NCI-H146 treated with DMSO at 0.1 percent for 48 hours (cell line): ENCODE results near the gene C1orf21.

Experiments
- DNase-seq: peaks from one replicate; lab custom pipeline; 2025; ENCODE audit not compliant: unreplicated experiment; lab: John Stamatoyannopoulos, UW

Gene C1orf21

DNA sequence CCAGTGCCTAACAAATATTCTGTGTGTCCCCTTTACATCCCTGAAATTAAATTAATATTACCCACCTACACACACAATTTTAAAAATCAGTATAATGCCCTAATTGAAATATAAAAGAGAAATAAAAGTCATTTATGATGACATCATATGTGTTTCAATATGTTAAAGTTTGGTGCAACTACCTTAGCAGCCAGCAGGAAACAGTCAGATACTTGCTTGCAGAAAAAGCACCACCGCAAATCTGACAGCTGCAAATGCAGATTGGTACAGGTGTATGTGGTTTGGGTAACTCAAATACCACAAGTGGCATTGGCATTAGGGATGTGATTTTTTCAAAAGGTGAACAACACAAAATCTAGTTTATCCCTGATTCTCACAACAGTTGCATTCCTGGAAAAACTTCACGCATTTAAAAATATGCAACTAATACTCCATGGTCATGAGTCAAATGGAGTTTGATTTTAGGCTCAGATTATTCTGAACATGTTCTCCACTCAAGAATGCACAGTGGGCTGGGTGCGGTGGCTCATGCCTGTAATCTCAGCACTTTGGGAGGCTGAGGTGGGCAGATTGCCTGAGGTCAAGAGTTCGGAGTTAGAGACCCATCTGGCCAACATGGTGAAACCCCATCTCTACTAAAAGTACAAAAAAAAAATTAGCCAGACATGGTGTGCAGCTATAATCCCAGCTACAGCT lies 261.5 kb downstream of the C1orf21 start:
- no peak for DNase-seq

- DNase-seq, result no peak
Measured at GRCh38 chr1:184648856-184649201, 262.0 kb downstream of the C1orf21 start.

DNA sequence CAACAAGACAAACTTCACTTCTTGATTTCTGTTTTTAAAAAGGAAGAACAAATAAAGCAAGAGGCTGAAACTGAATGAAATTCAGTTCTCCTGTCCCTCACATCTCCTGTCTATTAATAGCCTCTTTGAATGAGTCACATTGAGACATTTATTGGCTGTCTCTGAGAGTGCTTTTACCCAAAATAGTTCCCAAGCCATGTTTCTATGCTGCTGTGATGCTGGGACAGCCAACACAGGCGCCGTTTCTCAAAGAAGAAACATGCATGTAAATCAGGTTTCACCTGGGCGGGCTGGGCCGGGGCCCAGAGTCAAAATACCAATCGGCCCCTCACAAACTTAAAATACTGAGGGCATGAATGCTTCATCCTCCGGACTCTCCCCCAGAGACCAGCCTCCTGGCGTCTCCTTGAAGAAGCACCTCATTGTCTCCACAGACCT lies 262.6 kb downstream of the C1orf21 start:
- no peak for DNase-seq

DNA sequence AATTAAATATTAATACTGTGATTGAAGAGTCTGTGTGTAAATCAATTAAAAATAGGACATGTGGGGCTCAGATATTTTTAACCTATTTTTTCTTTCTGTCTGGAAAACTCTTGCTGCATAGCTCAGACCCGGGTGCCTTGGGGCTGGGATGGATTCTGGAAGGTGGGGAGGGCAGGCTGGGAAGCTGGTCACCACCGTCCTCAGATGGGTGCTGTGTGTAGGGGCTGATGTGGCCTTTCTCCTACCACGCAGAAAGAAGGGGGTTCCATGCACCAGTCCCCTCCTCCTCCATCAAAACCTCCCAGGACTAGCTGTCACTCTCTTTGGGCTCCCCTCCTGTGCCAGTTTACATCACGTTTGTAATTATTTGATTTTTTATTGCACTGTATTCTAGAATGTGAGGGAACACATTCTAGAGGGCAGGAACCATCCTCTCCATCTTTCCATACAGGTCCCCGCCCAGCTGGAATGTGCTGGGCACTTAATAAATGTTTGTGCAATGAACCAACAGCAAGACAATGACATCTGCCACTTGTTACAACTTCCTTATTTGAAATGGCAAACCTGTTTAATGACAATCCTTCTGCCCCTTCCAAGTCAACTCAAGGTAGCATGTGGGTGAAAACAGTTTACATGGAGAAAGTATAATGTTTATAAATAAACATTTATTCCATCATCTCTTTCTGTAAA lies 263.5 kb downstream of the C1orf21 start:
- no peak for DNase-seq

- no peak for DNase-seq
Measured at GRCh38 chr1:184655185-184655584, 268.4 kb downstream of the C1orf21 start.

DNA sequence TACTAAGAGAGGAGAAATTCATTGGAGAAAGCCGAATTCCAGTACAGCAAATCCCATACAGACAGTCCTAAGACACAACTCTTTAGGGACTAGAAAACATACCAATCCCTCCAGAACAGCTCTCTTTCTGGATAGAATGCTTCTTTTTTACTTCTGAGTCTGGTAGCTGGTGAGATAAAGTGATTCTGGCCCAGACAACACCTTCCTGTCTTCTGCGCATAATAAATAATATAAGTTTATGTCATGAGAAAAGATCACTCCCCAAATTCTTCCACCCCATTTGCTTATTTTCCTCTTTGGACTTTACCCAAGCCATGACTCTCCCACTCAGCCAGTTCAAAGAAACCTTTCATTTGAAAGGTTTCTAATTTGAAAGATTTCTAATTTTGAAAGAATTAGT lies 269.4 kb downstream of the C1orf21 start:
- no peak for DNase-seq

DNA sequence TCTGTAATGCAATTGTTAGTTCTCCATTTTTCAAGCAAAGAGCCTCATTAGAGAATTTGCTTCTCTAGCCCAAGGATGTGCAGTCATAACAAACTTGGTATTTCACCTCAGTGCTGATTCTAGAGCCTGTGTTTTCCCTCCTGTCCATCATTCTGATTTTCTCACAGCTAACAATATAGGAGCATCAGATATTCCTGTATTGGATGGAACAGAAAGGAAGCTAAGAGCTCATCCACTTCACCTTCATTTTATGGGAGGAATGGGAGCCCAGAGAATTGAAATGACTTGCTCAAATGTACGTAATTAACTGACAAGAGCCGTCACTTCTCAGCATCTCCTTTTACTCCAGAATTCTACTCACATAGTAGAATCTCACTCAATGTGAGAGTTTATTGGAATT lies 271.2 kb downstream of the C1orf21 start:
- no peak for DNase-seq

- DNase-seq, result no peak
Measured at GRCh38 chr1:184660462-184661191, 273.8 kb downstream of the C1orf21 start.

DNA sequence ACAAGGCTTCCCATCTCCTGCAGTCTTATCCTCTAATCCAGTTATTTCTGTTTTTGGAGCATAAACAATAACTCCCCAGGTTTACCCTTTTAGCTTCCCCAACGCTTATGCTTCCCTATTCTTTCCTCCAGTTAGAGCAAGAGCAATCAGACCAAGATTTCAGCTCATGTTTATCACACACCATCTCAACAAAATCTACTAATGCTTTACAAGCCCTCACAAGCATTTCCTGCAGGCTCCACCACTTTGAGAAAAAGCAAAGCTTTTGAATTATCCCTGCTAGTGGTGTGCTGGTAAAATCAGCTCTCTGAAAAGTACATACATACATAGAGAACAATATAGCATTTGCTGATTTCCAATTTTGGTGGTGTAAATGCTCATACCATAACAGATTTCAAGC lies 275.0 kb downstream of the C1orf21 start:
- DNase-seq, result no peak

GRCh38 chr1:184664042-184664660 lies 277.3 kb downstream of the C1orf21 start:
- no peak for DNase-seq

- DNase-seq, result no peak
Measured at GRCh38 chr1:184664661-184665060, 277.8 kb downstream of the C1orf21 start.

GRCh38 chr1:184665360-184665759 lies 278.5 kb downstream of the C1orf21 start:
- no peak for DNase-seq

DNA sequence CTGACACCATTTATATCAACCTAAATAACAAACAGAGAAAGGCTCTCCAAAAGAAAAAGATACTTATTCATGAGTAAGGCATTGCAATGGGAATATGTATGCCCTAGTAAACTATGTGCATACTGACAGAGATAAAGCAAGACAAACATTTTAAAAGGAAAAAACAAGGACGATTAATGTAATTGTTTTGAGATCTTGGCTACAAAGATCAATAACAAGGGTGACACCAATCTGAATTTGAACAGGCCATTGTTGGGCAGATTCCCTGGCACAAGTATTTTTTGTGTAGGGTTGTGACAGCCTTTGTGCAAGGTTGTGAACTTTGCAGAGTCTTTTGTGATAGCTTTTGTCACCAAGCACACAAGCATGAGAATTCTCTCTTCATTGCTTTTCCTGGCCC lies 282.6 kb downstream of the C1orf21 start:
- DNase-seq, result no peak

DNA sequence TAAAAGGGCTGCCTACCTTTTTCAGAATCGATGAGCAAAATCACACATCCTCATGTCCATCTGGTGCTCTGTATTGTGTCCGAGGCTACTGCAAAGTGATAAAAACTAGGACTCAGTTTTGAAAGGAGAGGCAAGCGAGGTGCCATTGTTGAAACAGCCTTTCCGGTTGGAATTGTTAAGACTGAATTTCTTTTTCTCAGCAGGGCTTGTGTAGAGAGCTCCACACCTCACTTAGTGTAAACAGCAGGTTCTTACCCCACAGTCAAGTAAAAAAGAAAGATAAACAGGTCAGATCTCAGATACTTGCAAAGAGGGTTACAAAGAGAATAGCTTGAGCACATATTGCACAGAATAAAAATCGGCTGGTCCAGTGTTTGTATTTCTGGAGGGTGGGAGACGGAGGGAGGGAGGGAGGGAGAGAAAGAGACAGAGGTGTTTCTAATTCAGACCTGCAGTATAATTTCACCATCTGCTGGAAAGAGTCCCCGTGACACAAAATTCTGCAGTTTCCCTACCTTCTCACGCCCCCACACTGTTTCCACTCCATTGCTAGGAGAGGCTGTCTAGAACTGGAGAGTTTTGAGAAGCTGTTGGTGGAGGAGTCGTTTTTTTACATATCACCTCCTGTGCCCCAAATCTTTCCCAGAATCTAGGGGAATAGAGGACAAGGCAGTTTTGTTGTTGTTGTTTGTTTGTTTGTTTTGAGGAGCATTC lies 285.3 kb downstream of the C1orf21 start:
- DNase-seq, result peak; percentile 66

GRCh38 chr1:184673305-184673704 lies 286.5 kb downstream of the C1orf21 start:
- DNase-seq, result no peak

GRCh38 chr1:184677344-184677743 lies 290.5 kb downstream of the C1orf21 start:
- DNase-seq, result no peak
